ENCODE data around the gene FEZ2. TPM values are rescaled to one million over a fixed set of nuclear protein-coding genes. Genes with fewer than 3 reads are reported as not detected.

The FEZ2 gene
- total RNA-seq: 90.5 and 105 TPM in 2 replicates

GRCh38 chr2:36597532-36598377 lies at the start of gene FEZ2:
Gene FEZ2 (minus strand): TSS chr2:36598168. CDS start chr2:36598142, 26 bp downstream.

Other genes starting within 250 kb of the FEZ2 start
- gene CRIM1, start 242.4 kb downstream of the FEZ2 start, total RNA-seq: 796 and 1,217 TPM in 2 replicates
- gene VIT, start 98.5 kb upstream of the FEZ2 start, total RNA-seq: 1.3 and 3.2 TPM in 2 replicates

Data from vein endothelial cell (primary cell).